ENCODE results near the gene PKHD1. TPM values are rescaled to one million over a fixed set of nuclear protein-coding genes. Genes with fewer than 3 reads are reported as not detected.

The PKHD1 gene
- total RNA-seq, 1 experiment from 2014 or later, result 0.09 TPM

GRCh38 chr6:52104979-52105378, 17.6 kb upstream of the PKHD1 start:
- WGBS (ENCODE audit: extremely low coverage, insufficient read length, low lambda C conversion rate), result no CpG with 5 or more reads among the region's 4 CpGs
- no peaks in the 10 kb centered on the region for H3K36me3 Mint-ChIP-seq (ENCODE audit: insufficient read depth in 1 of 3, low read depth in 3 of 3)
- H3K14ac ChIP-seq (ENCODE audit: insufficient read depth, low read length), result no peak overlapping the region

More at GRCh38 chr6:52104979-52105378, 17.6 kb upstream of the PKHD1 start:
- Mint-ChIP-seq H3K4me3 (no peak overlapping the region), H3K27me3 (ENCODE audit: low read depth) (no peaks in the 10 kb centered on the region), H3K27ac (no peak overlapping the region), H3K9me3 (no peaks in the 10 kb centered on the region), H3K4me1 (peaks cover 14 to 15% of the 10 kb centered on the region in 2 experiments)
- Histone ChIP-seq H3K23ac (ENCODE audit: insufficient read length, low read depth, low read length) (no peak overlapping the region), H3K56ac (ENCODE audit: insufficient read length, low read depth, low read length) (no peak overlapping the region), H4K91ac (ENCODE audit: insufficient read length, low read depth, low read length) (no peak overlapping the region), H3K23me2 (ENCODE audit: insufficient read length, low read depth, low read length, poor library complexity, severe bottlenecking) (no peaks in the 10 kb centered on the region), H3K9me3 (ENCODE audit: control insufficient read depth, low read depth, low read length) (no peaks in the 10 kb centered on the region), H4K8ac (replicated peaks; ENCODE audit: insufficient read length, low read depth, low read length) (no peak overlapping the region), H2BK15ac (ENCODE audit: low read depth, low read length) (no peak overlapping the region), H3T11ph (ENCODE audit: low read length) (no peak overlapping the region), H2BK5ac (ENCODE audit: insufficient read length, low read length) (no peak overlapping the region), H3K18ac (ENCODE audit: insufficient read length, low read depth, low read length) (no peak overlapping the region), H3K27me3 (ENCODE audit: insufficient read depth, low read length) (no peaks in the 10 kb centered on the region), H3K79me1 (ENCODE audit: insufficient read depth, low read depth, low read length, poor library complexity, severe bottlenecking) (no peaks in the 10 kb centered on the region), H3K79me2 (ENCODE audit: insufficient read depth, low read length) (no peaks in the 10 kb centered on the region), H3K4ac (ENCODE audit: low read depth, low read length) (no peak overlapping the region), H2BK12ac (ENCODE audit: insufficient read length, low read depth, low read length) (no peak overlapping the region), H4K20me1 (ENCODE audit: control insufficient read depth, insufficient read depth, insufficient read length) (no peaks in the 10 kb centered on the region), H3K4me2 (ENCODE audit: insufficient read depth, insufficient read length, low read length) (no peak overlapping the region), H2AK5ac (ENCODE audit: insufficient read length, low read length) (no peak overlapping the region), H3K27ac (ENCODE audit: insufficient read length, low read depth, low read length) (no peak overlapping the region), H2BK20ac (ENCODE audit: low read depth, low read length, poor library complexity, severe bottlenecking) (no peak overlapping the region), H2BK120ac (ENCODE audit: low read depth, low read length, poor library complexity, severe bottlenecking) (no peak overlapping the region), H4K5ac (ENCODE audit: insufficient read length, low read depth, low read length) (no peak overlapping the region), H2AFZ (ENCODE audit: low read length) (no peak overlapping the region), H3K4me1 (ENCODE audit: insufficient read depth, low read length) (no peaks in the 10 kb centered on the region; the same call in 1 of the 2 replicates), H3K9ac (ENCODE audit: extremely low read depth, insufficient read length, low read length) (no peak overlapping the region)
- no peak for DNase-seq
- TF ChIP-seq CTCF (conservative IDR thresholded peaks at IDR 0.05), result no peak
